Retina (tissue), 1 donor: ENCODE data around the gene MAMLD1.

Source experiments
- DNase-seq: peaks from one replicate; pipeline ENCODE4 v3.0.0-alpha.2; 2016

MAMLD1 gene

GRCh38 chrX:150537851-150538250 lies 174.7 kb downstream of the MAMLD1 start:
- DNase-seq, result no peak

- no peak for DNase-seq
These were observed 177.8 kb downstream of the MAMLD1 start for GRCh38 chrX:150540965-150541364.

GRCh38 chrX:150542846-150543229 lies 179.7 kb downstream of the MAMLD1 start:
- no peak for DNase-seq

- DNase-seq, result no peak
These were observed 180.4 kb downstream of the MAMLD1 start for GRCh38 chrX:150543230-150544155.

GRCh38 chrX:150544222-150544787 lies 181.2 kb downstream of the MAMLD1 start:
- DNase-seq, result no peak

GRCh38 chrX:150544835-150545770 lies 182.0 kb downstream of the MAMLD1 start:
- DNase-seq, result no peak

- no peak for DNase-seq
These were observed 183.6 kb downstream of the MAMLD1 start for GRCh38 chrX:150546711-150547153.

GRCh38 chrX:150547375-150548115 lies 184.4 kb downstream of the MAMLD1 start:
- DNase-seq, result peak; percentile 84

- no peak for DNase-seq
These were observed 185.1 kb downstream of the MAMLD1 start for GRCh38 chrX:150548251-150548650.

- DNase-seq, result no peak
These were observed 185.6 kb downstream of the MAMLD1 start for GRCh38 chrX:150548684-150549083.

- no peak for DNase-seq
These were observed 188.8 kb downstream of the MAMLD1 start for GRCh38 chrX:150551963-150552362.

- DNase-seq, result no peak
These were observed 195.3 kb downstream of the MAMLD1 start for GRCh38 chrX:150558424-150558823.
